ENCODE results near the gene ARHGAP33. TPM values are rescaled to one million over a fixed set of nuclear protein-coding genes. Genes with fewer than 3 reads are reported as not detected.

The ARHGAP33 gene, protein sequence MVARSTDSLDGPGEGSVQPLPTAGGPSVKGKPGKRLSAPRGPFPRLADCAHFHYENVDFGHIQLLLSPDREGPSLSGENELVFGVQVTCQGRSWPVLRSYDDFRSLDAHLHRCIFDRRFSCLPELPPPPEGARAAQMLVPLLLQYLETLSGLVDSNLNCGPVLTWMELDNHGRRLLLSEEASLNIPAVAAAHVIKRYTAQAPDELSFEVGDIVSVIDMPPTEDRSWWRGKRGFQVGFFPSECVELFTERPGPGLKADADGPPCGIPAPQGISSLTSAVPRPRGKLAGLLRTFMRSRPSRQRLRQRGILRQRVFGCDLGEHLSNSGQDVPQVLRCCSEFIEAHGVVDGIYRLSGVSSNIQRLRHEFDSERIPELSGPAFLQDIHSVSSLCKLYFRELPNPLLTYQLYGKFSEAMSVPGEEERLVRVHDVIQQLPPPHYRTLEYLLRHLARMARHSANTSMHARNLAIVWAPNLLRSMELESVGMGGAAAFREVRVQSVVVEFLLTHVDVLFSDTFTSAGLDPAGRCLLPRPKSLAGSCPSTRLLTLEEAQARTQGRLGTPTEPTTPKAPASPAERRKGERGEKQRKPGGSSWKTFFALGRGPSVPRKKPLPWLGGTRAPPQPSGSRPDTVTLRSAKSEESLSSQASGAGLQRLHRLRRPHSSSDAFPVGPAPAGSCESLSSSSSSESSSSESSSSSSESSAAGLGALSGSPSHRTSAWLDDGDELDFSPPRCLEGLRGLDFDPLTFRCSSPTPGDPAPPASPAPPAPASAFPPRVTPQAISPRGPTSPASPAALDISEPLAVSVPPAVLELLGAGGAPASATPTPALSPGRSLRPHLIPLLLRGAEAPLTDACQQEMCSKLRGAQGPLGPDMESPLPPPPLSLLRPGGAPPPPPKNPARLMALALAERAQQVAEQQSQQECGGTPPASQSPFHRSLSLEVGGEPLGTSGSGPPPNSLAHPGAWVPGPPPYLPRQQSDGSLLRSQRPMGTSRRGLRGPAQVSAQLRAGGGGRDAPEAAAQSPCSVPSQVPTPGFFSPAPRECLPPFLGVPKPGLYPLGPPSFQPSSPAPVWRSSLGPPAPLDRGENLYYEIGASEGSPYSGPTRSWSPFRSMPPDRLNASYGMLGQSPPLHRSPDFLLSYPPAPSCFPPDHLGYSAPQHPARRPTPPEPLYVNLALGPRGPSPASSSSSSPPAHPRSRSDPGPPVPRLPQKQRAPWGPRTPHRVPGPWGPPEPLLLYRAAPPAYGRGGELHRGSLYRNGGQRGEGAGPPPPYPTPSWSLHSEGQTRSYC
- total RNA-seq (2013; cell fraction: nucleolus; rRNA removed): 37.1 and 46.1 TPM in 2 replicates
- total RNA-seq (2014; rRNA removed) (2.1 and 2.9 TPM in 2 replicates), total RNA-seq (2014; rRNA removed; fragmentation: Illumina TruSeq; extraction: Trizol) (0.55 and 0.76 TPM in 2 replicates), total RNA-seq (2021) (19.3 and 22.3 TPM in 2 replicates), polyA plus RNA-seq (2011; rRNA removed) (1.2 and 1.8 TPM in 2 replicates), polyA plus RNA-seq (2014; fragmentation: Illumina TruSeq; extraction: Trizol) (1.3 and 3.2 TPM in 2 replicates), polyA plus RNA-seq (2014; fragmentation: Nextera tagmentation; extraction: Ambion mirVana) (under 1 TPM in 1 of 2 experiments, not detected in 1; 0.05 TPM), polyA plus RNA-seq (2014; rRNA removed) (20.0 and 22.9 TPM in 2 replicates), polyA plus RNA-seq (2016; fragmentation: Nextera tagmentation; extraction: Ambion mirVana) (1 to 10 TPM; 2.3 to 2.6 TPM), polyA minus RNA-seq (2011; rRNA and poly(A)+ RNA removed) (2.7 and 11.0 TPM in 2 replicates), Bru-seq, nascent RNA (percentile 54 among the genes with signal in this experiment), BruChase-seq, experiment 1, labeled RNA remaining after a 6-hour chase (percentile 63 among the genes with signal in this experiment), BruChase-seq, experiment 2, labeled RNA remaining after a 2-hour chase (percentile 56 among the genes with signal in this experiment)
- polyA plus RNA-seq (2011; ENCODE audit: low read depth): 35.3 TPM
- 2.7 and 3.1 TPM in 2 replicates for polyA plus RNA-seq (2011; cell fraction: cytosol; rRNA removed)
- 137 and 211 TPM in 2 replicates for polyA plus RNA-seq (2011; cell fraction: nucleus; rRNA removed)
- 22.5 and 43.9 TPM in 2 replicates for polyA plus RNA-seq (2012)
- 1.2 and 3.4 TPM in 2 replicates for polyA minus RNA-seq (2011; cell fraction: cytosol; rRNA and poly(A)+ RNA removed)
- polyA minus RNA-seq (2011; cell fraction: nucleus; rRNA and poly(A)+ RNA removed): 17.7 and 29.2 TPM in 2 replicates
- long read RNA-seq, experiment 1: 0 reads
- long read RNA-seq, experiment 2: 0 reads

GRCh38 chr19:35775298-35776101, at the start of gene ARHGAP33:
Gene ARHGAP33 (plus strand): TSS chr19:35775564. CDS start chr19:35775659, 95 bp downstream.
- ChIA-PET CTCF (interaction anchor here (0.8 kb wide), 1 partner anchor 57 kb away, joined by 3 read pairs; no protein-coding TSS in a partner anchor), POLR2A (interaction anchor here (0.5 to 1.7 kb wide), 3 partner anchors 13 to 35 kb away, joined by 4 to 5 read pairs (median 4); partner anchors contain the start of gene LIN37), SMC1A (ENCODE audit: uncharacterized antibody, unreplicated experiment) (no interaction called here), RAD21 (ENCODE audit: unreplicated experiment) (no interaction called here)
- Histone ChIP-seq H3K9me3 (replicated peaks; ENCODE audit: control insufficient read depth, insufficient read depth, low read length) (no peaks in the 10 kb centered on the region), H3K4me2 (ENCODE audit: control insufficient read depth, insufficient read depth) (peak within 1 kb of the TSS; percentile 86), H3K9ac (ENCODE audit: control insufficient read depth, insufficient read depth, low read length) (peak within 1 kb of the TSS; percentile 65), H2AFZ (ENCODE audit: control insufficient read depth, low read depth, low read length) (peak within 1 kb of the TSS; percentile 59), H3K79me2 (ENCODE audit: control insufficient read depth, insufficient read depth, low read length) (no peaks in the 10 kb centered on the region), H3K36me3 (ENCODE audit: control insufficient read depth in 2 of 2, insufficient read depth in 2 of 2, low read length in 1 of 2) (no peaks in the 10 kb centered on the region; a peak in 1 of 4 replicates), H3K27me3 (replicated peaks in 1 of 2; ENCODE audit: control insufficient read depth in 2 of 2, insufficient read depth in 2 of 2, low read length in 1 of 2) (no peaks in the 10 kb centered on the region), H4K20me1 (ENCODE audit: control insufficient read depth, insufficient read depth) (no peaks in the 10 kb centered on the region), H3K4me1 (ENCODE audit: control insufficient read depth, insufficient read depth, low read length) (no peaks in the 10 kb centered on the region), H3K27ac (ENCODE audit: control insufficient read depth, insufficient read depth) (peak within 1 kb of the TSS; percentile 25), H3K4me3 (peak within 1 kb of the TSS; percentile 77)
- in situ Hi-C loops (cut with MboI): no loop called here
- intact Hi-C loops (cut with micrococcal nuclease; ENCODE audit: unreplicated experiment): no loop called here
- peak; percentile 98 for ATAC-seq
- no TSS peak for BruUV-seq (replicated peaks)
- FAIRE-seq: peak; percentile 99
- peak; percentile 87 for DNase-seq (ENCODE audit: low read depth, low spot score)
- WGBS (ENCODE audit: insufficient coverage, insufficient replicate concordance, low lambda C conversion rate, missing lambda C conversion rate): under 1% methylated on average over 55 of the region's 82 CpGs
- TF ChIP-seq, protein P1, sequence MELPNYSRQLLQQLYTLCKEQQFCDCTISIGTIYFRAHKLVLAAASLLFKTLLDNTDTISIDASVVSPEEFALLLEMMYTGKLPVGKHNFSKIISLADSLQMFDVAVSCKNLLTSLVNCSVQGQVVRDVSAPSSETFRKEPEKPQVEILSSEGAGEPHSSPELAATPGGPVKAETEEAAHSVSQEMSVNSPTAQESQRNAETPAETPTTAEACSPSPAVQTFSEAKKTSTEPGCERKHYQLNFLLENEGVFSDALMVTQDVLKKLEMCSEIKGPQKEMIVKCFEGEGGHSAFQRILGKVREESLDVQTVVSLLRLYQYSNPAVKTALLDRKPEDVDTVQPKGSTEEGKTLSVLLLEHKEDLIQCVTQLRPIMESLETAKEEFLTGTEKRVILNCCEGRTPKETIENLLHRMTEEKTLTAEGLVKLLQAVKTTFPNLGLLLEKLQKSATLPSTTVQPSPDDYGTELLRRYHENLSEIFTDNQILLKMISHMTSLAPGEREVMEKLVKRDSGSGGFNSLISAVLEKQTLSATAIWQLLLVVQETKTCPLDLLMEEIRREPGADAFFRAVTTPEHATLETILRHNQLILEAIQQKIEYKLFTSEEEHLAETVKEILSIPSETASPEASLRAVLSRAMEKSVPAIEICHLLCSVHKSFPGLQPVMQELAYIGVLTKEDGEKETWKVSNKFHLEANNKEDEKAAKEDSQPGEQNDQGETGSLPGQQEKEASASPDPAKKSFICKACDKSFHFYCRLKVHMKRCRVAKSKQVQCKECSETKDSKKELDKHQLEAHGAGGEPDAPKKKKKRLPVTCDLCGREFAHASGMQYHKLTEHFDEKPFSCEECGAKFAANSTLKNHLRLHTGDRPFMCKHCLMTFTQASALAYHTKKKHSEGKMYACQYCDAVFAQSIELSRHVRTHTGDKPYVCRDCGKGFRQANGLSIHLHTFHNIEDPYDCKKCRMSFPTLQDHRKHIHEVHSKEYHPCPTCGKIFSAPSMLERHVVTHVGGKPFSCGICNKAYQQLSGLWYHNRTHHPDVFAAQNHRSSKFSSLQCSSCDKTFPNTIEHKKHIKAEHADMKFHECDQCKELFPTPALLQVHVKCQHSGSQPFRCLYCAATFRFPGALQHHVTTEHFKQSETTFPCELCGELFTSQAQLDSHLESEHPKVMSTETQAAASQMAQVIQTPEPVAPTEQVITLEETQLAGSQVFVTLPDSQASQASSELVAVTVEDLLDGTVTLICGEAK (IDR thresholded peaks at IDR 0.05; ENCODE audit: borderline replicate concordance): no peak
- TF ChIP-seq IKZF1 (conservative IDR thresholded peaks at IDR 0.05) (peak; percentile 28; the same call in 1 of the 2 replicates), TAF1 (IDR thresholded peaks at IDR 0.05; ENCODE audit: borderline replicate concordance, low read depth, low read length) (0 out of 2 replicates have a peak, but pooled peaks have one; percentile 32), LARP7 (IDR thresholded peaks at IDR 0.05) (0 out of 2 replicates have a peak, but pooled peaks have one; percentile 60), YBX1 (IDR thresholded peaks at IDR 0.05) (no peak), POLR2AphosphoS2 (IDR thresholded peaks at IDR 0.05; ENCODE audit: low read depth, low read length) (no peak), TCF3 (IDR thresholded peaks at IDR 0.05; ENCODE audit: borderline replicate concordance, insufficient read depth, low read depth, low read length) (0 out of 2 replicates have a peak, but pooled peaks have one; percentile 31)
